ENCODE measurements around the gene SASS6.
"Not testable (repeated sequence)": the region's sequence is repeated elsewhere in the genome, so short reads cannot be mapped to it uniquely, and the experiment has no call there.

SASS6 gene

DNA sequence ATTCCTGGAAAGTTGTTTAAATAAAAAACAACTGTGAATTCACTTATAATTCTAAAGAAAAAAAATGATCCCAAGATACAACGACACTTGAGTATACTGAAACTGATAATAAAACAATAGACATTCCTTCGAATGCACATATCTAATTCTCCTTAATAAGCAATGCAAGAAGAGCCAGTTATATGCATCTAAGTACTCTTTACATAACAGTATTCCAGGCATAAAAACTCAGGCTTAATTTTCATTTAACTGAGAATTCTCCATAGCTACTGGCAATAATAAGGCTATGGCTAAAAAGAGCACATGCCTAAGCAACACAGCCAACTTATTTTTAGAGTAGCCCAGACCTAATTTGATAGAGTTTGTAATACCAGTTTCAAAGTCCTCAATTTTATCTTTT is 31.2 kb downstream of the SASS6 start:
- FAIRE-seq = peak; percentile 19

DNA sequence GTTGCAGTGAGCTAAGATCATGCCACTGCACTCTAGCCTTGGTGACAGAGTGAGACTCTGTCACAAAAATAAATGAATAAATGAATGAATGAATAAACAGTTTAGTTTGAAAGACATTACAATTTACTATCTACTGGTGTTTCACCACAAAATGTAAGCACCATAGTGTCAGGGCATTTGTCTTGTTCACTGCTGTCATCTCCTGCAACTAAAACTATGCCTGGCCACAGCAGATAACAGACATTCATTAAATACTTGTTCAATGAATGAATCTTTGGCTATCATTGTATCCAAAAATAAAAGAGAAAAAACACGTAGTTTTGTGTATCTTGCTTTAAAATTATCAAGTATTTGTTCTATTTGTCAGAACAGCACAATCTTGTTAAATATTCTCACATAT is 32.5 kb downstream of the SASS6 start:
- no peak for FAIRE-seq

DNA sequence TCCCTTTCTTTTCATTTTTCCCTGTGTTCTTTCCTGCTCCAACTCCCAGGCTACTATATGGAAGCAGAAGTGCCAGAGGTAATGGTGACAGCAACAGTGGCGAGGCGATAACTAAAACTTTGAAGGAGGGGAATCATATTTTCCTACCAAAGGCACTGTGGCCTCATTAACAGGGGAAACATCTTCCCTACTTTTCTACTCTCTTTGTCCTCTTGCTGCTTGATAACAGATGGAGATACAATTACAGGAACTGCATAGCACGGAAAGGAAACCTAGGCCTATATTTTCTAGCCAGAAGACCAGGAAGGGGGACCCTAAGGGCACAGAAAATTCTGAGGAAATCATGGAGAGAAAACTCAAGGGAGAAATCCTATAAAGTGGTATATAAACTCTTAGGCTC is 42.3 kb downstream of the SASS6 start:
- no peak for FAIRE-seq

DNA sequence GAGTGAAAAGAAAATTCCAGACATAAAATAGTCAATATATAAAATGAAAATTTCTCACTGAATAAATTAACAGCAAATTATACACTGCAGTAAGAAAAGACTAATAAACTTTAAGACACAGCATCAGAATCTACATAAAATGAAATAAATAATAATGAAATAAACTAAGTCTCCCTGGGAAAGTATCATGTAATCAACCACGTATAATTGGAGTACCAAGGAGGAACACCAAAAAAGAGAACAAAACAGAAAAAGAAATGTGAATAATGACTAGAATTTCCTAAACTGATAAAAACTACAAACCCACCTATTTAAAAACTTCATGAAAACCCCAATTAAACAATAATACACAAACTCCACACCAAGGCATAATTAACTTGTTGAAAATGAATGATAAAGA is 43.6 kb downstream of the SASS6 start:
- FAIRE-seq = no peak

DNA sequence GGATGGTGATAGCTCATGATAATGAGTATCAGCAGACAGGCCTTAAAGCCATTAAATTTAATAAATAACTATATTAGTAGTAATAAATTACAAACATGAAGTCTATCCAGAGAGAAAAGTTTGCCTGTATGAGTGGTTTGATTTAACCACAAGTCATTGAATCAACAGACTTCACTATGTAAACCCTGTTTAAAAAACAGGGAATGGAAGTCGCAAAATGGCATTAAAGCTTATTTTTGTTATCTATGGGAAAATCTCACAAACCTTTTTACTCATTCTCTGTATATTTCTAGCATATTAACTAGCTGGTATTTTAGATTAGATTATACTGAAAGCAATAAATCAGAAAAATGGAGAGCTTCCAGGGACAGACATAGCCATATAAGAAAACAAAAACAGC is 45.3 kb downstream of the SASS6 start:
- no peak for FAIRE-seq

DNA sequence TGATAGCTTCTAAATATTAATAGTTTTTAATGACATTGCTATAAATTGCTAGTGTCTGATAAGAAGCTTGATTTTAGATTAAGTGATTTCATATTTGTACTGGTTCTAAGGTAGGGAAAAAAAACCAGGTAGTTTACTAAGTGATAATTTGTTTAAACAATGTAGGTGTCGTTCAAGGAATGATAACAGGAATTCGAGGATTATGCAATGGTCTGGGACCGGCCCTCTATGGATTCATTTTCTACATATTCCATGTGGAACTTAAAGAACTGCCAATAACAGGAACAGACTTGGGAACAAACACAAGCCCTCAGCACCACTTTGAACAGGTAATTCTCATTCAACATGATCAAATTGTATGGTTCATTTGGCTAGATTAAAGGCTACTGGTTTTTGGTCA is 52.4 kb downstream of the SASS6 start:
- FAIRE-seq = no peak

DNA sequence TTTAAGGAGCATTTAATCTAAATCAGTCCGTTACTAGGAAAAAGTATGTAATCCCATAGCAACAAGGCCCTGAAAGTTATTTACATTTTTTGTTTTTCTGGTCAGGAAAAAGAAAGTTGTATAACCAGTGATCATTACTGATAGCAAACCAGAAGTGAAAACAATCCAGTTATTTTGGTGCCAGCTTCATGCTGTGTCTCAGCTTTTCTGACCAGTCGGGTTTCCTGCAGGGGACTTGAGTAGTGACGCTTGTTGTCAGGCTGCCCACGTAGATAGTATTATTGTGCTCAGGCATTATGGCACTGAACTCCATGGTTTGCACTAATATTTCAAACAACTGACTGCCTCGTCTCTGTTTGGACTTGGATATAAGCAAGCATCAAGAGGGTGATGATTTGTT is 55.2 kb downstream of the SASS6 start:
- FAIRE-seq = no peak

DNA sequence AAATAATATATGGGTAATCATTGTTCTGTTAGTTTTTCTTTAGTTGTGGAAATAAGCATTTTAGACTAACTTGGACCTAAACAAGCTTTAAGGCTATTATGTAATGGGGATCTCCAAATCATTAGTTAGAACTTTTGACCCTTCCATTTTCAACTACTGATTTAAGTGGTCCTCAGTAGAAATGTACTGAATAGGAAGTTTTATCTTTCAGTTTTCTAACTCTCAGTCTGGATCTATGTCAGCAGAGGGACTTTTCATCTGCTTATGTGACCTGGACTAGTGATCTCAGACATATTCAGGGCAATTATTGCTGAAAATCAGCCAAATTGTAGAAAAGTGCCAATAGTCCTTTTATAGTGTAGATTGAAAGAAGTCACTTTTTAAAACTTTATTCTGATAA is 56.0 kb downstream of the SASS6 start:
- no peak for FAIRE-seq

DNA sequence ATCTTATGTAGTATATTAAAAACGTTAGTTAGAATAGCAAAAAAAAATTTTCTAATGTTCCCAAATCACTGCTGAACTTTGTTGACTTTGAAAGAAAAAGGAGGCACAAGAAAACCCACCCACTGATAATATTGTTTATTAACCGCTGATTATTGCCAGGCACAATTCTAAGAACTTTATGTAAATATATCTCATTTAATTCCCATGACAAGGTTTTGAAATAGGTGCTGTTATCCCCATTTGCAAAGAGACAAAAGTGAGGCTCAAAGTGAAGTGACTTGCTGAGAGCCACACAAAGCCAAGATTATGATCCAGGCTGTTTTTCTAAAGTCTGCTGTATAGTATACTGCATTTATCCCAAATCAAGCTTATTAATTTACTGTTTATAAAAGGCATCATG is 56.4 kb downstream of the SASS6 start:
- no peak for FAIRE-seq

DNA sequence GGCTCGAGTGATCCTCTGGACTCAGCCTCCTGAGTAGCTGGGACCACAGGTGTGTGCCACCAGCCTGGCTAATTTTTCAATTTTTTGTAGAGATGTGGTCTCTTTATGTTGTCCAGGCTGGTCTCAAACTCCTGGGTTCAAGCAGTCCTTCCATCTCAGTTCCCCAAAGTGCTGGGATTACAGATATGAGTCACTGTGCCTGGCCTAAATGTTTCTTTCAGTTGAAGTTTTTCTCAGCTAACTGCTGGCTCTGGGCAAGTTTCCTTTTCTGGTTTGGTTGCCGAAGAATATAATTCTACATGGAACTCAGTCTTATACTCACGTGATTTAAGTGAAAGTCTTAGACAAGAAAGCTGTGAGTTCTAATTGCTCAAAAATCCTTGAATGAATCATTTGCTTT is 57.0 kb downstream of the SASS6 start:
- FAIRE-seq = no peak

DNA sequence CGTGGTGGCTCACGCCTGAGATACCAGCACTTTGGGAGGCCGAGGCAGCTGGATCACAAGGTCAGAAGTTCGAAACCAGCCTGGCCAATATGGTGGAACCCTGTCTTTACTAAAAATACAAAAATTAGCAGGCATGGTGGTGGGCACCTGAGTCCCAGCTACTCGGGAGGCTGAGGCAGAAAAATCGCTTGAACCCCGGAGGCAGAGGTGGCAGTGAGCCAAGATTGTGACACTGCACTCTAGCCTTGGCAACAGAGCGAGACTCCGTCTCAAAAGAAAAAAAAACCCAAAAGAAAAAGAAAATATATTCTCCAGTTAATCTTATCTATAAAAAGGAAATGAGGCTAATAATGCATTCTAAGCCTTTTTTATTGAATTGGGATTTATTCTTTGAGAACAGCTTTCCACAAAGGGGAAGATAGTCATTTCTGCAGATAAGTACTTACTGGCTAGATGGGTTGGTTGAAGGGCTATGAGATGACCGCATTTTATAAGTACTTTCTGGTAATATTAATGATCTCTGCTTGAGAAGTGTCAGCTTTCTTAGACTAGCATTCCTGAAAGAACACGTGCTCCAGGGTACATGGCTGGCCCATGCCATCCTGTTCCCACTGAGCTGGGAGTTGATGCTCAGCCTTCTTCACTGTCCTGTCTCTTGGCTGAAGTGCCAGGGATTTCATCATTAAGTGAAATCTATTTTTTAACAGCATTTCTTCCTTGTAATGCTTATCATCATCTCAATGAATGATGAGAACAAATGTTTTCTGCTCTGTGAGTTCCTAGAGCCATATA is 57.9 kb downstream of the SASS6 start:
- no peak for FAIRE-seq

DNA sequence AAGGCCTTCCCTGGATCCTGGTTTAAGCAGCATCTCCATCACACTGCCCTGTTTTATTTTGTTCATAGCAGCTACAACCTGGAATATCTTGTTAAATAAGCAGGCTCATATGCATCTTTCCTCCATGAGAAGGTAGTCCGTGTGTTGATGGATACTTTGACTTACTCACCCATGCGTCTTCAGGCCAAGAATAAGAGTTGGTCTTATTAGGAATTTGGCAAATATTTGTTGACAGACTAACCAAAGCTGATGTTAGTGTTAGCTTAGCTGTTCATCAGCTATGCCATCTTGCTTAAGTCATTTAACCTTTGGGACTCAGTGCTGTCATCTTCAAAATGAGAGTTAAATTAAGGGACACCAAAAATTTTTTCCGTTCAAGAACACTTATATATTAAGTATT is 59.2 kb downstream of the SASS6 start:
- FAIRE-seq = no peak

DNA sequence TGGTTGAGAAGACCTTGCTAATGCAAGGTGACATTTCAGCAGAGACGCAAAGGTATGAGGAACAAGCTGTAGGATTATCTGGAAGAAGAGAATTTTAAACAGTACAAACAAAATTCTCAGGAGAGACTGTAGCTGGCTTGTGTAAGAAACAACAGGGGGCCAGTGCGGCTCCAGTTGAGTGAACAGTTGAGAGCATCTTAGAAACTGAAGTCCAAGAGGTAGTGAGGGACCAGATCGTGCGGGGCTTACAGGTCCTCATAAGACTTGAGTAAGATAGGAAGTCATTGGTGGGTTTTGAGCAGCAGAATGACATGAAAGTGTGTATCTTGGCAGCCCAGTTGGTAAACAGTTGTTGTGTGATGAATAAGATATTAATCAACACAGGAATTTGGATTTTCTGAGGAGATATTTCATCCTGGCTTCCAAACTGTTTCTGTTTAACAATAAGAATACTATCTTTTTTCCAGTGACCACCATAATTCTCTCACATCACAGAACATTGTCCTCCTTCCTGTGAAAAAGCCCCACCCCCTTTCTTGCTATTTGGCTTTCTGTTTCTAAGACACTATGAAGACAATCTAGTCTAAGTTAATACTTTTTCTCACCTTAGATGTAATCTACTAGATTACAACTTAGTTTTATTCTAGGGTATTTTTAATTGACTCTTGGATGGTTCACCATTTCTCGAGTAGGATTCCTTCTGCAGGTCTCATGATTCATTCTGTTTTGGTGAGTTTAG is 62.4 kb downstream of the SASS6 start:
- FAIRE-seq = no peak

DNA sequence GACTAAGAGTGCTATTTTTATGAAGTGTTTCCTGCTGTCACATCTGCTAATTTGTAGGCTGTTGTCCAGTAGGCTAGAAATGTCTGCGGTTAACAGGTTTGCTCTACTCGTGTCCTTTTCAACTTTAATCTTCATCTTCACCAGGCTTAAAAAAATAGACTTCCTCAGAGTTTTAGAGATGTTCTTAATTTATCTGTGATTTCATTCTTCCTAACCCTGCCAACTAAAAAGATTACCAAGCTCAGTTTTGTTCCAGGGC is 66.8 kb downstream of the SASS6 start:
- no peak for FAIRE-seq

DNA sequence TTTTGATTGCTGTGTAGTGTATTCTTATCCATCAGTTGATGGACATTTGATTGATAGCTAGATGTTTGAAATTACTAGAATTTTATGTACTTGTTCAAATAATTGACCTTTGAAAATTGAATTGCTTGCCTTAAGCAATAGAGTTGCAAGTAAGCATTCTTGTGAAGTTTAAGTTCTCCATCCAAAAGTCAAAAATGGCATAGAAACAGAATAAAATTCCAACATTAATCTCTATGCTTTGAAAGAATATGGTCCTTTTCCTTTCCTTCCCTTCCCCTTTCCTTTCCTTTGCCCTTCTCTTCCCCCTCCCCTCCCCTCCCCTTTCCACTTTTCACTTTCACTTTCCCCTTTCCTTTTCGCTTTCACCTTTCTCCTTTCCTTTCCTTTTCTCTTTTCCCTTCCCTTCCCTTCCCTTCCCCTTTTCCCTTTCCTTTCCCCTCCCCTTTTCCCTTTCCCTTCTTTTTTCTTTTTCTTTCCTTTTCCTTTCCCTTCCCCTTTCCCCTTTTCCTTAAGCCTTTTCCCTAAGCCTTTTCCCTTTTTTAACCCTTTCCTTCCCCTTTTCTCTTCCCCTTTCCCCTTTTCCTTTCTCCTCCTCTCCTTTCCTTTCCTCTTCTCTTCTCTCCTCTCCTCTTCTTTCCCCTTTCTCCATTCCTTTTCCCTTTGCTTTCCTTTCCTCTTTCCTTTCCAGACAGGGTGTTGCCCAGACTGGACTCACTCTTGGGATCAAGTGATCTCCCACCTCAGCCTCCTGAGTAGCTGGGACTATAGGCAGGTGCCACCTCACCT is 67.4 kb downstream of the SASS6 start:
- no peak for FAIRE-seq

DNA sequence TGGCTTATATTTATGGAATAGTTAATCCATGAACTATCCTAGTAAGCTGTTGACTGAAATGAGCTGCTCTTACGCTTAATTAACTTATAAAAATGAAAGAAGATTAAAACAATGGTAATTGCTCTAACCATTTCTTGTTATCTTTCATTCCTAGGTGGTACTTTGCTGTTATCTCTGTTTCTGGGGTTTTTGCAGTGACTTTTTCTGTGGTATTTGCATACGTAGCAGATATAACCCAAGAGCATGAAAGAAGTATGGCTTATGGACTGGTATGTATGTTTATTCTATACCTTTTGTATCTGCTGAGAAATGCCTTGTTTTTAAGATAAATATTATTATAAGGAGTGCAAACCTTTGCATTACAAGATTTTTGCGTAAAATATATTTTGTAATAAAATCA is 71.0 kb downstream of the SASS6 start:
- FAIRE-seq = no peak

DNA sequence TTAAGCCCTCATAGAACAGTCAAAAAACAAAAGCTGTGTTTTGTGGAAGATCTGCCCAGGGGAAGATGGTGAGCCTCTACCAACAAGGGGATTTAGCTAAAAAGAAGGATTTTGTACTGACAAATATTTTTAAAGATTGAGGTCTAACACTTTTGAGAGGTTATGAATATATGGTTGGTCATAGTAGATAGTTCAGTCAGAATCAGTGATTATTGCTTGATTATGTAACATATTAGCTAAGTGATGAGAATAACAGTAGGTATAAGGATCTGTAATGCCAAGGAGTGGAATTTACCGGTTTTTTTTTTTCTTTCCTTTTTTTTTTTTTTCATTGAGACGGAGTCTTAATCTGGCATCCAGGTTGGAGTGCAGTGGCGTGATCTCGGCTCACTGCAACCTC is 79.0 kb downstream of the SASS6 start:
- no peak for FAIRE-seq

DNA sequence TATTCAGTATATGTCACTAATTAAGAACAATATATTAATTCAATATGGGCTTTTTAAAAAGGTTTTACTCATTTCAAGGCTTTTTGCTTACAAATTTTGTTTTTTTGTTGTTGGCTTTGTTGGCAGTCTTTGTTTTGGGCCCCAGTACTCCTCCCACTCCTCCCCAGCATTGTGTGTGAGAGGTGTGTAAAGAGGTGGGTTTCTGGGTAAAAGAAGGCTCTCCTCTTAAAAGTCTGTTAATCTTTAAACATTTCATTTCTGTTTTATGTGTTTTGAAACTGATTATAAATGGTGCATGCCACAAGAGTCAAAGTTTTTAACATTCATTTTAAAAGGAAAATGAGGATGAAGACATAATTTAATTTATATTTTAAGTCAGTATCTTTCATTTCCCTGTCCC is 79.6 kb downstream of the SASS6 start:
- no peak for FAIRE-seq

DNA sequence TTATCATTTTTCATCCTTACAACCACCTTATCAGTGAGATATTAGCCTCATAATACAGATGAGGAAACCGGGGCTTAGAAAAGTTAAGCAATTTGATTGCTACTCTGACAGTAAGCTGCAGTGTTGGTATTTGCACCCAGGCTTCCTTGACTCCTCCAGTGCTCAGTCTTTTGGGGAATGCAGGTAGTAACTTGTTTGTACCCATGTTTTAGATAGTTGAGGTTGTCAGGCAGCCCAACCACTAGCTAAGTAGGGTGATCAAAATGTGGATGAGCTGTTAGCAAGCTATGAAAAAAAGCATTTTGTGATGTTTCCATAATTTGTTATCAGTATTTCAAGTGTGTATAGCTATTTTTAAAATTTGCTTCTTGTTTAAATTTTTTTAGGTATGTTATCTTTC is 80.8 kb downstream of the SASS6 start:
- no peak for FAIRE-seq

DNA sequence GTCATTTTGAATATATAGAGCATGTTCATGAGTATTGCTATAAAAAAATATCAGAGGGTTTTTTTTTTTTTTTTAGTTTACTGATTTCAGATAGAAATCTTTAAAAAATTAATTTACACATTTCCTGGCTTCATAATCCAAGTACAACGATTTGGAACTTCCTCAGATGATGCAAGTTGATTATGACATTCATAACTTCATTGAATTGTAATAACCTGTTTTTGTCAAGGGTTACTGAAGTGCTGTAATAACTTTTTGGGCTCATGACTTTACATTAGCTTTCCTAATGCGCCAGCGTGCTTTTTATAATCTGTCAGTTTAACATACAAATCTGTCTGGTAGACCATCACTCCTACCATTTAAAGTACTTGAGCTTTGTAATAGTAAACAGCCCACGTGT is 81.3 kb downstream of the SASS6 start:
- no peak for FAIRE-seq

DNA sequence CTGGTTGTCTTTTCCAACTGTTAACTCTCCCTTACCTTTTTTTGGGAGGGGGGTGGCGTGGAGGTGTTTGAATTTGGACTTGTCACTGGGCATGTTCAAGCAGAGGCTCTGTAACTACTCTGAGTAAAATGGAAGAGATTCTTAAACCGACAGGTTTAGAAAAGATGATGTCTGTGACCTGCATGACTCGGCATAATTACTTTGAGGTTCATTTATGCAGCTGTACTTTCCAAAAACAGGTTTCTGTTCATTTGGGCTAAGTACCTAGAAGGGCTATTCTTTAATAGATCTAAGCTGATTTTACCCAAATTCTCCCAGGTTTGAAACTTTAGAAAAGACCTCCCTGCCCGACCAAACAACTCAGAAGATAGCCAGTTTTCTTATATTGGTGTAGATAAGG is 82.6 kb downstream of the SASS6 start:
- no peak for FAIRE-seq

DNA sequence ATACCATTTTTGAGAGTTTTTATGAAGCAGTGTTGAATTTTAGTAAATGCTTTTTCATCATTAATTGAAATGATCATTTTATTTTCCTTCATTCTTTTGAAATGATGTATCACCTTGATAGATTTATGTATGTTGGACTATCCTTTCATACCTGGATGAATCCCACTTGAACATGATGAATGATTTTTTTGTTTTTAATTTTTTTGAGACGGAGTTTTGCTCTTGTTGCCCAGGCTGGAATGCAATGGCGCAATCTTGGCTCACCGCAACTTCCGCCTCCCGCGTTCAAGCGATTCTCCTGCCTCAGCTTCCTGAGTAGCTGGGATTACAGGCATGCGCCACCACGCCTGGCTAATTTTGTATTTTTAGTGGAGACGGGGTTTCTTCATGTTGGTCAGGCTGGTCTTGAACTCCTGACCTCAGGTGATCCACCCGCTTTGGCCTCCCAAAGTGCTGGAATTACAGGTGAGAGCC is 85.5 kb downstream of the SASS6 start:
- FAIRE-seq = not testable (repeated sequence)

DNA sequence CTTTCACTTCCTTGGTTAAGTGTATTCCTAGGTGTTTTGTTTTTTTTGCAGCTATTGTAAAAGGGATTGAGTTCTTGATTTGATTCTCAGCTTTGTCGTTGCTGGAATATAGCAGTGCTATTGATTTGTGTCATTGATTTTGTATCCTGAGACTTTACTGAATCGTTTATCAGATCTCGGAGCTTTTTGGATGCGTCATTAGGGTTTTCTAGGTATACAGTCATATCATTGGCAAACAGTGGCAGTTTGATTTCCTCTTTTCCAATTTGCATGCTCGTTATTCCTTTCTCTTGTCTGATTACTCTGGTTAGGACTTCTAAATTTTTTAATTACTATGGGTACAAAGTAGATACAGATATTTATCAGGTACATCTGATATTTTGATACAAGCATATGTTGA is 87.5 kb downstream of the SASS6 start:
- FAIRE-seq = no peak

DNA sequence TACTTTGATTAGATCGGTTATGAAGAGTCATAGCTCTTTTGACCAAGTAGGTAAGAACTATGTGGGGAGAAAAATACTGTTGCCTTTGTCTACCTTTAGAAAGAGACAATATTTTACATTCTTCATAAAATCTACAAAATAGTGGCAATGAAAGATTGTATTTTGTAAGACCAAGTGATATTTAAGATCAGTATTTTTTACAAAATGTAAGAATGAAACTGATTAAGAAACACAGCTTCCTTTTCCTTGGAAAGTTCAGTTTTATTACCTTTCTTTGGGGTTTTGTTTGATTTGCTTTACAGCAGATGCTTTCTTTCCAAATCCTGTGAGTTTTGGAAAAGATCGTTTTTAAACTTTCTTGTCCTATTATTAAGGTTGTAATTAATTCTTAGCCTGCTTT is 93.1 kb downstream of the SASS6 start:
- FAIRE-seq = no peak

All from A204.1 (cell line).